Measurements from ENCODE around the gene ZSCAN10. TPM values are rescaled to one million over a fixed set of nuclear protein-coding genes. Genes with fewer than 3 reads are reported as not detected.

ZSCAN10 gene
- total RNA-seq, 1 donor from 2014 or later = not detected

GRCh38 chr16:3129137-3130131, 30.3 kb upstream of the ZSCAN10 start:
- peak; percentile 75 for DNase-seq (ENCODE audit: low read depth, low spot score)
- Mint-ChIP-seq H3K4me3 (peak overlapping the region; percentile 87), H3K9me3 (no peaks in the 10 kb centered on the region), H3K27me3 (ENCODE audit: low read depth) (no peaks in the 10 kb centered on the region), H3K27ac (ENCODE audit: unreplicated experiment) (peak overlapping the region; percentile 77), H3K36me3 (ENCODE audit: low read depth) (peaks cover 9% of the 10 kb centered on the region), H3K4me1 (peaks cover 40% of the 10 kb centered on the region)
- peak; percentile 92 for TF ChIP-seq CTCF (conservative IDR thresholded peaks at IDR 0.05)

- Mint-ChIP-seq H3K27ac (ENCODE audit: unreplicated experiment) (no peak overlapping the region), H3K4me1 (peaks cover 40% of the 10 kb centered on the region), H3K36me3 (ENCODE audit: low read depth) (peaks cover 9% of the 10 kb centered on the region), H3K4me3 (peak overlapping the region; percentile 69), H3K27me3 (ENCODE audit: low read depth) (peaks cover 4% of the 10 kb centered on the region), H3K9me3 (no peaks in the 10 kb centered on the region)
- DNase-seq (ENCODE audit: low read depth, low spot score) = no peak
- no peak for TF ChIP-seq CTCF (conservative IDR thresholded peaks at IDR 0.05)
Measured at GRCh38 chr16:3127745-3128144, 28.7 kb upstream of the ZSCAN10 start.

- peak; percentile 98 for DNase-seq (ENCODE audit: low read depth, low spot score)
- peak; percentile 47 for TF ChIP-seq CTCF (conservative IDR thresholded peaks at IDR 0.05)
- Mint-ChIP-seq H3K4me1 (peaks cover 31% of the 10 kb centered on the region), H3K27me3 (ENCODE audit: low read depth) (peaks cover 4% of the 10 kb centered on the region), H3K4me3 (peak overlapping the region; percentile 92), H3K9me3 (no peaks in the 10 kb centered on the region), H3K27ac (ENCODE audit: unreplicated experiment) (peak overlapping the region; percentile 98), H3K36me3 (ENCODE audit: low read depth) (peaks cover 3% of the 10 kb centered on the region)
Measured at GRCh38 chr16:3123986-3124886, 25.1 kb upstream of the ZSCAN10 start.

GRCh38 chr16:3122926-3123570, 24.0 kb upstream of the ZSCAN10 start:
- peaks cover 29% of the 10 kb centered on the region for H3K4me1 Mint-ChIP-seq
- H3K36me3 Mint-ChIP-seq (ENCODE audit: low read depth) = peaks cover 3% of the 10 kb centered on the region
- no peaks in the 10 kb centered on the region for H3K9me3 Mint-ChIP-seq
- no peak for DNase-seq (ENCODE audit: low read depth, low spot score)
- no peak for TF ChIP-seq CTCF (conservative IDR thresholded peaks at IDR 0.05)
- H3K27me3 Mint-ChIP-seq (ENCODE audit: low read depth) = peaks cover 4% of the 10 kb centered on the region
- H3K4me3 Mint-ChIP-seq = peak overlapping the region; percentile 92
- H3K27ac Mint-ChIP-seq (ENCODE audit: unreplicated experiment) = no peak overlapping the region
